ENCODE measurements around the gene PPL. TPM values are rescaled to one million over a fixed set of nuclear protein-coding genes. Genes with fewer than 3 reads are reported as not detected.

The PPL gene
- total RNA-seq, 1 experiment from 2014 or later = 56.4 TPM

DNA sequence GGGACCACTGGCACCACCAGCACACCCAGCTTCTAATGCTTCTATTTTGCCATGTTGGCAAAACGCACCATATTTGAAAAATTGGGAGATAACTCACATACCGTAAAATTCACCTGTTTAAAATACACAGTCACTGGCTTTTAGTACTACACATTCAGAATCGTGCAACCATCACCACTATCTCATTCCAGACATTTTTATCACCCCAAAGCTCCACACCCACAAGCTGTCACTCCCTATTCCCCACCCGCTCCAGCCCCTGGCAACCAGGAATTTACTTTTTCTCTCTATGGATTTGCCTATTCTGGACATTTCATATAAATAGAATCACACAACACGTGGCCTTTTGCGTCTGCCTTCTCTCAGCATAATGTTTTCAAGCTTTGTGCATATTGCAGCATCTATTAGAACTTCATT is 25.0 kb downstream of the PPL start:
- TF ChIP-seq RAD21 (IDR thresholded peaks at IDR 0.05; ENCODE audit: low read depth) (no peak), EZH2phosphoT487 (IDR thresholded peaks at IDR 0.05; ENCODE audit: borderline replicate concordance) (no peak)
- Histone ChIP-seq H3K27ac (ENCODE audit: low read depth, low read length) (no peak overlapping the region), H4K20me1 (ENCODE audit: insufficient read depth) (no peaks in the 10 kb centered on the region), H3K4me2 (ENCODE audit: low read length) (no peak overlapping the region), H3K4me1 (ENCODE audit: control insufficient read depth in 1 of 2, insufficient read depth in 2 of 2, low read length in 2 of 2) (peaks cover 23 to 40% of the 10 kb centered on the region in 2 experiments), H3K4me3 (replicated peaks in 1 of 2; ENCODE audit: low read depth in 1 of 2, low read length in 2 of 2) (no peak overlapping the region), H3K9me2 (ENCODE audit: insufficient read depth) (no peaks in the 10 kb centered on the region), H3K79me2 (ENCODE audit: insufficient read depth, low read length) (no peaks in the 10 kb centered on the region), H3K36me3 (ENCODE audit: control insufficient read depth in 1 of 2, insufficient read depth in 2 of 2, low read length in 2 of 2) (no peaks in the 10 kb centered on the region), H3K9ac (ENCODE audit: low read length) (no peak overlapping the region), H3K27me3 (ENCODE audit: insufficient read depth, low read length) (no peaks in the 10 kb centered on the region), H3K9me3 (ENCODE audit: control insufficient read depth in 1 of 2, insufficient read depth in 1 of 2, low read depth in 1 of 2, low read length in 2 of 2) (no peaks in the 10 kb centered on the region), H2AFZ (ENCODE audit: low read depth, low read length, poor library complexity, severe bottlenecking) (no peak overlapping the region)
- intact Hi-C loops (cut with micrococcal nuclease) = no loop called here
- ChIA-PET CTCF (no interaction called here), RAD21 (ENCODE audit: low non-redundant PET in 1 of 2, low total read pairs in 2 of 2, uncharacterized antibody in 2 of 2, unreplicated experiment in 2 of 2) (no interaction called here), POLR2A (no interaction called here)
- BruUV-seq (replicated peaks) = no TSS peak
- ATAC-seq = no peak
- no peak for DNase-seq (ENCODE audit: low read depth, low spot score)

DNA sequence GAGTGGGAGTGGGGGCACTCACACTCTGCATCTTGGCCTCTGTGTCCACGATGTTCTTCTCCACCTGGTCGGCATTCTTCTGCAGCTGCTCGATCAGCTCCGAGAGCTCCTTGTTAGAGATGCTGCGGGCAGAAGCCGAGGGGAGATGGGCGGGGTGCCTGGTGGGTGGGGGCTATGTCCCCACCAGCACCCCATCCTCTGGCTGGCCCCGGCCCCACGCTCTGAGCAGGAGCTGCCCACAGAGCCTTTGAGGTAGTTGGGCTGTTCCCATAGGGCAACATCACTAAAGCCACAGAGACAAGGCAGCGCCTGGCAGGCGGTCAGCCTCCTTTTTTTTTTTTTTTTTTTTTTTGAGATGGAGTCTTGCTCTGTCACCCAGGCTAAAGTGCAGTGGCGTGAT is 26.1 kb downstream of the PPL start:
- ChIA-PET POLR2A (no interaction called here), RAD21 (ENCODE audit: low non-redundant PET in 1 of 2, low total read pairs in 2 of 2, uncharacterized antibody in 2 of 2, unreplicated experiment in 2 of 2) (no interaction called here), CTCF (no interaction called here)
- no TSS peak for BruUV-seq (replicated peaks)
- intact Hi-C loops (cut with micrococcal nuclease) = no loop called here
- no peak overlapping the region for H3K9ac ChIP-seq (ENCODE audit: low read length)
- DNase-seq (ENCODE audit: low read depth, low spot score) (no peak), ATAC-seq (no peak)
- H4K20me1 ChIP-seq (ENCODE audit: insufficient read depth) = no peaks in the 10 kb centered on the region
- H3K36me3 ChIP-seq (ENCODE audit: control insufficient read depth in 1 of 2, insufficient read depth in 2 of 2, low read length in 2 of 2) = no peaks in the 10 kb centered on the region
- H3K79me2 ChIP-seq (ENCODE audit: insufficient read depth, low read length) = no peaks in the 10 kb centered on the region
- no peak overlapping the region for H3K27ac ChIP-seq (ENCODE audit: low read depth, low read length)
- no peaks in the 10 kb centered on the region for H3K27me3 ChIP-seq (ENCODE audit: insufficient read depth, low read length)
- no peaks in the 10 kb centered on the region for H3K9me2 ChIP-seq (ENCODE audit: insufficient read depth)
- peaks cover 13 to 28% of the 10 kb centered on the region in 2 experiments for H3K4me1 ChIP-seq (ENCODE audit: control insufficient read depth in 1 of 2, insufficient read depth in 2 of 2, low read length in 2 of 2)
- no peak overlapping the region for H2AFZ ChIP-seq (ENCODE audit: low read depth, low read length, poor library complexity, severe bottlenecking)
- no peak overlapping the region for H3K4me2 ChIP-seq (ENCODE audit: low read length)
- H3K4me3 ChIP-seq (replicated peaks in 1 of 2; ENCODE audit: low read depth in 1 of 2, low read length in 2 of 2) = no peak overlapping the region
- no peaks in the 10 kb centered on the region for H3K9me3 ChIP-seq (ENCODE audit: control insufficient read depth in 1 of 2, insufficient read depth in 1 of 2, low read depth in 1 of 2, low read length in 2 of 2)
- TF ChIP-seq POLR2AphosphoS5 (IDR thresholded peaks at IDR 0.05; ENCODE audit: low read depth, low read length) = no peak
- no peak for TF ChIP-seq POLR2A (IDR thresholded peaks at IDR 0.05; ENCODE audit: borderline replicate concordance, extremely low read depth, insufficient read depth, insufficient read length)
- TF ChIP-seq JUND (IDR thresholded peaks at IDR 0.05) = no peak
